T1000 (cell line): Measurements from ENCODE around the gene SLC5A1.

ENCODE experiments used
- DNase-seq: peaks from one replicate; lab custom pipeline; 2025; ENCODE audit warnings: mixed read lengths; lab: John Stamatoyannopoulos, UW

SLC5A1 gene

DNA sequence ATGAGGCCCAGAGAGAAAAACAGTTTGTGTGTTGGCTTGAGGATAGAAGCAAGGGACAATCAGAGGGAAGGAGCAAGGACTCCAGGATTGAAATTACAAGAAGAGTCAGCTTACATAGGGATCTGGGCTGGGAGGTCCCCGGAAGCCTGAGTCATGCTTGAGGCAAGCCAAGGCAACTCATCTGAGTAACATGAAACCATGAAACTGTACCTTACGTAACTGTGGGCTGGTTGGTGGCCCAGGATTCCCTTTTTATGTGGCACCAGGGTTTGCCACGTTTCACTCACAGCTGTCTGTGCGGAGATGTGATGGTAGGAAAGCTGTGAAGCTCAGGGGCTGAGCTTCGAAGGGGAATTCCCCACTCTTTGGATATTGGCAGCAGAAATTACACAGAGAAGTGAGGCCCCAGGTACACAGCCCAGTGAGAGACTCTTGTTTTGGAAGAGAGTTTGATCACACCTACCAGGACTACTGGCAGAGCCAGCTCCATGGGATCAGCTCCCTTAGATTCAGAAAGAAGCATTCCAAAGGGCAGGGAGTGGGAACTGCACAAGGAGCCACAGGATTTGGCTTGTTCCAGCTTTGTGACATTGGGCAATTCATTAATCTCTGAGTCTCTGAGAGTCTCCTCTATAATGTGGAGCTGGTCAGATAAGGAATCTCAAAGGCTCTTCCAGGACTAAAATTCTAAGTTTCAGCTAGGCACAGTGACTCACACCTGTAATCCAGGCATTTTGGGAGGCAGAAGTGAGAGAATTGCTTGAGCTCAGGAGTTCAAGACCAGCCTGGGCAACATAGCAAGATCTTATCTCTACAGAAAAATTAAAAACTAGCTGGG, 7.8 kb downstream of the SLC5A1 start:
- DNase-seq, result no peak

DNA sequence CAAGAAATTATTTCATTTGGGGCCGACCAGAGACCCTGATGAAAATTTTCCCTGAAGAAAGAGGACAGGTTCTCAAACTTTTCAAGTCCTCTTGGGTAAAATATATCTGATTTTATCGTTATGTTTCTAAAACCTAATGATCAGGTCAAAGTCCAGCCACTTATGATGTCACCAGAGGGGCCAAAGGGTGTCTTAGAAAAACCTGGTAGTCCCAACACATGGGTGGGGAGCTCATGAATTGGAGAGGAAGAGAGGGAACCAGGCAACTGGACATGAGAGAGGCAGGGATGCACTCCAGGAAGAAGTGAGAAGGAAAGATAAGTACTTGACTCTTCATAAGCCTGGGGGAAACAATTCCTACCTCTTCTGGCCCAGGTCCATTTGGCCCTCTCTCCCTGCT, 9.2 kb downstream of the SLC5A1 start:
- DNase-seq, result no peak

- no peak for DNase-seq
Measured at GRCh38 chr22:32052936-32053791, 10.1 kb downstream of the SLC5A1 start.

DNA sequence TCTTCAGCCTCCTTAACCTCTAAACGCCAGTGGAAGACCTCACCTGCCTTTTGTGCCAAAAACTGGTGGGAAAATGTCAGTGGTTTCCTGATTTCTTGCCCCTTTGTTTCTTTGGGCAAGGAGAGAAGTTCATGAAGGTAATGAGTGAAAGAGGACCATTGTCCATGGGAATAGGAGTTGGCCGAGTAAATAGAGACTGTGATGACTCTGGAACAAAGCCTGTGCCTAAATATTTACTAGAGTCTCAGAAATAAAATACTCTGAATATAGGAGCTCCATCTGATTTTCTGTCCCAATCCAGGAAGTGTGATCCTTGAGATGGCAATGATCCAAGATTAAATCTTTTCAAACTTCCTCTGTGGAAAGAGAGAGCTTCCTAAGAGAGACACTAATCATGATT, 12.0 kb downstream of the SLC5A1 start:
- no peak for DNase-seq

- no peak for DNase-seq
Measured at GRCh38 chr22:32058656-32059260, 15.7 kb downstream of the SLC5A1 start.

GRCh38 chr22:32059426-32059825, 16.4 kb downstream of the SLC5A1 start:
- no peak for DNase-seq

DNA sequence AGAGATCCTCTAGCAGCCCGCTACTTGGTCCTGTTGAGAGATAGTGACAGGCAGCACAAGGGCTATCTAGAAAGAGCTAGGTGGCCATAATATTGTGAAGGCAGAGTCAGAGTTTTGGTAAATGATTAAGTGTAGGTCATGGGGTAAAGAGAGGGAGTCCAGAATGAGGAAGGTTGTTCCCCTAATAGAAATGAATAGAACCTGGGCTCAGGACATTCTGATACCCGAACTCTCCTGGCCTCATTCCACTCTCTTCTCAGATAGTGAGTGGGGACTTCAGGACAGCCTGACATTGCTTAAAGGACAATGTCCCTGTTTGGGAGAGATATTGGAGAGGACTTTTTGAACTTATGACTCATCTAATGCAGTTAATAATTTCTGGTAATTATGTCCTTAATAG, 20.6 kb downstream of the SLC5A1 start:
- DNase-seq, result no peak

GRCh38 chr22:32066820-32067219, 23.8 kb downstream of the SLC5A1 start:
- no peak for DNase-seq

DNA sequence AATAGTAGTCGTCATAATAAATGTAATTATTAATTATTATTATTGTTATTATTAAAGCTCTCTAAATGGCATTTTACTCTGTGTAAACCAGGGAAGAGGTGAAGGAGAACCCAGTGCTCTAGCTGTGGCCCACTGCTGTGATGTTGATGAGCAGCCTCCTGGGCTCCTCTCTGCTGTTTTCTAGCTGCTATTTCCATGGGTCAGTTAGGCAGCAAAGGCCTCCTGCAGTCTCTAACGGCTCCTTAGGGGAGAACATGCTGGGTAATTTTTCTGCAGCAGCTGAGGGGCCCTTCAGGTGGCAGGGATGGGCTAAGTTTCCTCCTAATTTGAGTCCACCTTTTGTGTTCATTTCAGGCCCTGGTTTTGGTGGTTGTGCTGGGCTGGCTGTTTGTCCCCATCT, 24.6 kb downstream of the SLC5A1 start:
- DNase-seq, result no peak

DNA sequence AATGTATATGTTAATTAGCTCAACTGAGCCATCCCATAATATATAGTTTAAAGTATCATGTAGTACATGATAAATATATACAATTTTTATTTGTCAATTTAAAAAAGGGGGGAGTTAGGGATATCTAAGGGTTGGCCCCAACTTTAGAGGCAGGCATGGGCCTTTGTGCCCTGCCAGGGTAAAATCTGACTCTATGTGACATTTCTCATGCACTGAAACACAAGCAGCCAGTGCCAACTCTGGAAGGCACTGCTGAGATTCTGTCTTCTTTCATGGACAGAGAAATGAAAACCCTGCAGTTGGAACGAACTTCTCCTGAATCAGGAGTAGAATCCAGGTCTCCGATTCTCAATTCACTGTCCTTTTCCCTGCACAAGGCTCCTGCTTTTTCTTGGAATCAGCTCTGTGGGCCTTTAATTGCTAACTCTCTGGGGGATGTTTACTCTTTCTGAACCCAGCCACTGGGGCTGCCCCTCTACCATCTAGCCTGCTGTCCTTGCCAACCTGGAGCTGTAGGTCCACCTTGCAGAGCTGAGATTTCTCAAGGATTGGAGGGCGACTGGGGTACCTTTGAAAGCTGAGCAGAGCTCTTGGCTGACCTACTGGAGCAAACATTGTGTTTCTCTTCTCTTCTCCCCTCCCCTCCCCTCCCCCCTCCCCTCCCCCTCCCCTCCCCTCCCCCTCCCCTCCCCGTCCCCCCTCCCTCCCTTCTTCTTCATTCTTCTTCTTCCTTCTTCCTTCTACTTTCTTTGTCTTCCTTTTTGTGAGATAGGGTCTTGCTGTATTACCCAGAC, 26.7 kb downstream of the SLC5A1 start:
- no peak for DNase-seq

- DNase-seq, result no peak
Measured at GRCh38 chr22:32073262-32073661, 30.2 kb downstream of the SLC5A1 start.

GRCh38 chr22:32073823-32074380, 30.8 kb downstream of the SLC5A1 start:
- no peak for DNase-seq

GRCh38 chr22:32075997-32076760, 33.1 kb downstream of the SLC5A1 start:
- DNase-seq, result no peak

- DNase-seq, result no peak
Measured at GRCh38 chr22:32076761-32077084, 33.7 kb downstream of the SLC5A1 start.

- no peak for DNase-seq
Measured at GRCh38 chr22:32077151-32077550, 34.1 kb downstream of the SLC5A1 start.

DNA sequence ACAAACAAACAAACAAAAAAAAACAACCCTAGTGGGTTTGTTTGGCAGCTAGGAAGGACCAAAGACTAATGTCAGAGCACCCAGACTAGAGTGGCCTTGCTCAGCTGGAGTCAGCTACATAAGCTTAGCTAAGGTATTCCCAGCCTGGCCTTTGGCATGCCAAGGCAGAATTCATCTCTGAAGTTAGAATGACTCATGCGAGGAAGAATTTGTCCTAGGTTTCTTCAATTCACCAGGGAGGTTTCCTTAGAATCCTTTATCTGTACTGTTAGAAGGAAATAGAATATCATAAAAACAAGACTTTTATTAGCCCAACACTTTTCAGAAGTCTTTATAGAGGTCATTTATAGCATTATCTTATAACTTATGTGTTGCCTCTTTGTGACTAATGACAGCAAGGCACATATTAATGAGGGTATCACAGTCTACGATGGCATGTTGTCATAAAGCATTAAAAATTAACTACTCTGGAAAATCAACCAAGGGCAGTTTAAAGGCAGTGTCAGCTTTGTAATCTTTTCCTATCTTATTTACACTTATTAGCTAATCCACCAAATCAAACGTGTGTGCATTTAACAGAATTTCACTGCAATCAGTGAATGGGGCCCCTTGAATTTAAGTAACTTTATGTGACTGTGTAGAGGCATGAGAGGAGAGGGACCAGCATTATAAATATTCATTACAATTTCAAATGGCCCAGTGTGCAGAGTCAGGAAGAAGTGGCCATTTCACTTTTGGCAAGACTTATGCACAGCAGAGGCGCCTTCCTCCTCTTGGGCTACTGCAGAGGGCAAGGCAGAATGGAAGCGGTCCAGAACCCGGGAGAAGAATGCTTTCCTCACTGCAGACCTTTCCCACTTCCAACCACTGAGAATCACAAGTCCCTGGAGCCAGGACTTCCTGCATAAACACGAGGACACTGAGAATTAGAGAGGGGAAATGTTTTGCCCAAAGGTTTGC, 36.3 kb downstream of the SLC5A1 start:
- DNase-seq, result no peak

- DNase-seq, result no peak
Measured at GRCh38 chr22:32080904-32081303, 37.8 kb downstream of the SLC5A1 start.

DNA sequence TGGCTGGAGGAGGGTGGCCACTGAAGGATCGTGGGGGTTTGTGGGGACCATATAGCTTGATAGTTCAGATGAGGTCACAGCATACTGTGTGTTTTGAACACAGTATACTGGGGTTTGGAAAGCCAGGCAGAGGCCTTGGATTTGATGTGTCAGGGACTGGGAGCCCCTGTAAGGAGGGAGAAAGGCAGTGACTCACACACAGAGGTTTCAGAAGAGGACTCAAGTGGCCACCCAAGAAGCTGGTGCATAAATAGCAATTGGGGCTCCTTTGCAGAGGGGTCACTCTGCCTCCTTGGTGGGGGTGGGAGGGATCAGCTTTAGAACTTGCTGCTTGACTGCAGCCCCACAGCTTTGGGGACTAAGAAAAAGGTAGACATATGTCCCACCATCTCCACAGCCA, 39.3 kb downstream of the SLC5A1 start:
- no peak for DNase-seq

DNA sequence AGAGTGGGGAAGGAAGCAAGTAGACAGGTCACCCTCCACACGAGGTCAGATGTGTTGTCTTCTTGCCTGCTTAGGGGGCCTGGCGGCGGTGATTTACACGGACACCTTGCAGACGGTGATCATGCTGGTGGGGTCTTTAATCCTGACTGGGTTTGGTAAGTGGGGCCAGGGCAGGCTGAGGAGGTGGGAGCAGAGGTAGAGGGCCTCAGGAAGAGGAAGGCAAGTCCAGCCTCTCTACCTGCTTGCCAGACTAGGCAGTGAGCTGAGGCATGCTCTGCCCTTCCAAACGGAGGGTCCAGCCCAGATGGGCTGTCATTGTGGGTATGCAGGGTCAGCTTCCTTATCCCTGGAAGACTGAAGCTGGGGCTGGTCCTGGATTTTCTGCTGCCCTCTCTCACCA, 39.9 kb downstream of the SLC5A1 start:
- no peak for DNase-seq

GRCh38 chr22:32083814-32084213, 40.8 kb downstream of the SLC5A1 start:
- DNase-seq, result no peak
